ENCODE data around the gene AIRE. TPM values are rescaled to one million over a fixed set of nuclear protein-coding genes. Genes with fewer than 3 reads are reported as not detected.

The AIRE gene
- polyA plus RNA-seq, 1 donor: 14.3 TPM

DNA sequence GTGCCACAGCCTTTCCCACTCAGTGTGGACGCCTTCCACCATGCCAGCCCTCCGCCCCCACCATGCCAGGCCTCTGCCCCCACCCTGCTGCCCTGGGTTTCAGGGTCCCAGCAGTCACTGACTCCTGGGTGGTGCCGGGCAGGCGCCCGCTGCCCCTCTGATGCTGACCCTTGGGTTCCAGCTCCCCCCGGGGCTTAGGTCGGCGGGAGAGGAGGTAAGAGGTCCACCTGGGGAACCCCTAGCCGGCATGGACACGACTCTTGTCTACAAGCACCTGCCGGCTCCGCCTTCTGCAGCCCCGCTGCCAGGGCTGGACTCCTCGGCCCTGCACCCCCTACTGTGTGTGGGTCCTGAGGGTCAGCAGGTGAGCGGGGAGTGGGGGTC lies 7.1 kb downstream of the AIRE start:
- H3K27me3 ChIP-seq (ENCODE audit: control insufficient read depth, insufficient read depth, low read length): no peaks in the 10 kb centered on the region
- H3K27ac ChIP-seq (ENCODE audit: low read length): no peak overlapping the region
- no CpG with 5 or more reads among the region's 15 CpGs for WGBS (ENCODE audit: insufficient coverage, low lambda C conversion rate)
- DNase-seq: no peak
- H3K4me1 ChIP-seq (ENCODE audit: control insufficient read depth, insufficient read depth, low read length): peaks cover 3% of the 10 kb centered on the region
- H3K9me3 ChIP-seq (ENCODE audit: control insufficient read depth, low read depth, low read length): no peaks in the 10 kb centered on the region
- no peaks in the 10 kb centered on the region for H3K36me3 ChIP-seq (ENCODE audit: control insufficient read depth, insufficient read depth, low read length)
- H3K4me3 ChIP-seq (ENCODE audit: low read length): no peak overlapping the region

DNA sequence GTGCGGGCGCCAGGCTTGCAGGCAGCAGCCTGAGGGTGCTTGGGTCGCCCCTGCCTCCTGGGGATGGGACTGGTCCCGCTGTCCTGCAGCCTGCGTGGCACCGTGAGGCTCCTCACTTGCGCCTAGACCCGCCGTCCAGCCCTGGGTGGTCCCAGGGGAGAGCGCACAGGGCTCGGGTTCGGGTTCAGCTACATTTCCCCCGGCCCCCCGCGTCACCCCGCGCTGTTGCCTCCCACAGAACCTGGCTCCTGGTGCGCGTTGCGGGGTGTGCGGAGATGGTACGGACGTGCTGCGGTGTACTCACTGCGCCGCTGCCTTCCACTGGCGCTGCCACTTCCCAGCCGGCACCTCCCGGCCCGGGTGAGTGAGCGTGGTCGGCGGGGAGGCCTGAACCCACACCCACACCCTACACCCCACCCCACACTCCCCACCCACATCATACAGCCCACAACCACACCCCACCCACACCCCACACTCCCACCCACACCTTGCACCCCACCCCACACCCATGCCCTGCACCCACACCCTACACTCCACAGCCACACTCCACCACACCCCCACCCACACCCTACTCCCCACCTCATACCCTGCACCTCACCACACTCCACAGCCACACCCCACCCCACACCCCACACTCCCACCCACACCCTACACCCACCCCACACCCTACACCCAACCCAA lies 8.0 kb downstream of the AIRE start:
- Histone ChIP-seq H3K27me3 (ENCODE audit: control insufficient read depth, insufficient read depth, low read length) (no peaks in the 10 kb centered on the region), H3K36me3 (ENCODE audit: control insufficient read depth, insufficient read depth, low read length) (no peaks in the 10 kb centered on the region), H3K27ac (ENCODE audit: low read length) (no peak overlapping the region), H3K4me1 (ENCODE audit: control insufficient read depth, insufficient read depth, low read length) (peaks cover 3% of the 10 kb centered on the region), H3K9me3 (ENCODE audit: control insufficient read depth, low read depth, low read length) (no peaks in the 10 kb centered on the region), H3K4me3 (ENCODE audit: low read length) (no peak overlapping the region)
- no CpG with 5 or more reads among the region's 33 CpGs for WGBS (ENCODE audit: insufficient coverage, low lambda C conversion rate)
- no peak for DNase-seq

GRCh38 chr21:44294391-44295162 lies 8.9 kb downstream of the AIRE start:
- Histone ChIP-seq H3K27ac (ENCODE audit: low read length) (no peak overlapping the region), H3K4me3 (ENCODE audit: low read length) (no peak overlapping the region), H3K4me1 (ENCODE audit: control insufficient read depth, insufficient read depth, low read length) (peaks cover 6% of the 10 kb centered on the region), H3K27me3 (ENCODE audit: control insufficient read depth, insufficient read depth, low read length) (no peaks in the 10 kb centered on the region), H3K9me3 (ENCODE audit: control insufficient read depth, low read depth, low read length) (no peaks in the 10 kb centered on the region), H3K36me3 (ENCODE audit: control insufficient read depth, insufficient read depth, low read length) (no peaks in the 10 kb centered on the region)
- no CpG with 5 or more reads among the region's 26 CpGs for WGBS (ENCODE audit: insufficient coverage, low lambda C conversion rate)
- DNase-seq: no peak

GRCh38 chr21:44295163-44295573 lies 9.5 kb downstream of the AIRE start:
- WGBS (ENCODE audit: insufficient coverage, low lambda C conversion rate): no CpG with 5 or more reads among the region's 14 CpGs

GRCh38 chr21:44295646-44296045 lies 10.0 kb downstream of the AIRE start:
- Histone ChIP-seq H3K27me3 (ENCODE audit: control insufficient read depth, insufficient read depth, low read length) (no peaks in the 10 kb centered on the region), H3K36me3 (ENCODE audit: control insufficient read depth, insufficient read depth, low read length) (no peaks in the 10 kb centered on the region), H3K4me1 (ENCODE audit: control insufficient read depth, insufficient read depth, low read length) (peaks cover 6% of the 10 kb centered on the region), H3K4me3 (ENCODE audit: low read length) (no peak overlapping the region), H3K9me3 (ENCODE audit: control insufficient read depth, low read depth, low read length) (no peaks in the 10 kb centered on the region), H3K27ac (ENCODE audit: low read length) (no peak overlapping the region)
- no peak for DNase-seq
- WGBS (ENCODE audit: insufficient coverage, low lambda C conversion rate): no CpG with 5 or more reads among the region's 10 CpGs

More at GRCh38 chr21:44295163-44295573, 9.5 kb downstream of the AIRE start:
- Histone ChIP-seq H3K9me3 (ENCODE audit: control insufficient read depth, low read depth, low read length) (no peaks in the 10 kb centered on the region), H3K36me3 (ENCODE audit: control insufficient read depth, insufficient read depth, low read length) (no peaks in the 10 kb centered on the region), H3K4me1 (ENCODE audit: control insufficient read depth, insufficient read depth, low read length) (peaks cover 6% of the 10 kb centered on the region), H3K27ac (ENCODE audit: low read length) (no peak overlapping the region), H3K27me3 (ENCODE audit: control insufficient read depth, insufficient read depth, low read length) (no peaks in the 10 kb centered on the region), H3K4me3 (ENCODE audit: low read length) (no peak overlapping the region)
- no peak for DNase-seq

DNA sequence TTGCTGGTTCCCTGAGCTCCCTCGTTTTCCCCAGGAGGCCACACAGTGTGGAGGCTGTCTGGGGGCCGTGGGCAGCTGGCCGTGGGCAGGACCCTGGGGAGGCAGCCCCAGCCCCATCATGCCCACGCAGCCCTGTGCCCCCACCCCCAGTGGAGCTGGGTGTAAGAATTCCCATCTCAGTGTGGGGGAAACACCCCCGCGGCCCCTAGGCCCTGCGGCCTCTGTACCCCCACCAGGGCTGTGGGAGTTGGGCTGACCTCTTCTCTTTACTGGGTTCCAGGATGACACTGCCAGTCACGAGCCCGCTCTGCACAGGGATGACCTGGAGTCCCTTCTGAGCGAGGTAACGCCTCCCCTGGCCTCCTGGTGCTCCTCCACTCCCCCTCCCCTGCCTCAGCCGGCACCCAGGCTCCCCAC lies 10.4 kb downstream of the AIRE start:
- no peak for DNase-seq
- WGBS (ENCODE audit: insufficient coverage, low lambda C conversion rate): no CpG with 5 or more reads among the region's 12 CpGs
- Histone ChIP-seq H3K36me3 (ENCODE audit: control insufficient read depth, insufficient read depth, low read length) (no peaks in the 10 kb centered on the region), H3K9me3 (ENCODE audit: control insufficient read depth, low read depth, low read length) (no peaks in the 10 kb centered on the region), H3K27me3 (ENCODE audit: control insufficient read depth, insufficient read depth, low read length) (no peaks in the 10 kb centered on the region), H3K4me3 (ENCODE audit: low read length) (no peak overlapping the region), H3K4me1 (ENCODE audit: control insufficient read depth, insufficient read depth, low read length) (peaks cover 6% of the 10 kb centered on the region), H3K27ac (ENCODE audit: low read length) (no peak overlapping the region)

DNA sequence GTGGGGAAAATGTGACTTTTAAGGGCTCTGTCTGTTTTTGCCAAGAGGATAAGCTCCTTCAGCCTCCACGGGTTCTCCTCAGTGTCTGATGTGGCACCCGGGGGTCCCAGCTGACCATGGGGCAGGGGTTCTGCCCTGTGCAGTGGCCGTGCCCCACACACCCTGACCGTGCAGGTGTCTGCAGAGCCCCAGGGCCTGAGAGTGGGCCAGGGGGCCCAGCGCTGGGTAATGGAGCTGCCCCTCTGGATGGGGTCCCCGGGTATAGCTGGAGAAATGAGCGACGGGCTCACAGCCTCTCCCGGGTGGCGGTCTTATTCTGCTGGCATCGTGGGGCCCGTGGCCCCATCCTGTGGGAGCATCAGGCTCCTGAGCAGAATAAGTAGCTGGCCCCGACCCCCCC lies 11.2 kb downstream of the AIRE start:
- Histone ChIP-seq H3K27me3 (ENCODE audit: control insufficient read depth, insufficient read depth, low read length) (no peaks in the 10 kb centered on the region), H3K36me3 (ENCODE audit: control insufficient read depth, insufficient read depth, low read length) (no peaks in the 10 kb centered on the region), H3K9me3 (ENCODE audit: control insufficient read depth, low read depth, low read length) (no peaks in the 10 kb centered on the region), H3K27ac (ENCODE audit: low read length) (no peak overlapping the region), H3K4me1 (ENCODE audit: control insufficient read depth, insufficient read depth, low read length) (peaks cover 13% of the 10 kb centered on the region), H3K4me3 (ENCODE audit: low read length) (no peak overlapping the region)
- DNase-seq: no peak
- no CpG with 5 or more reads among the region's 13 CpGs for WGBS (ENCODE audit: insufficient coverage, low lambda C conversion rate)

- peak; percentile 84 to 85 for DNase-seq
- Histone ChIP-seq H3K4me3 (ENCODE audit: low read length) (no peak overlapping the region), H3K27ac (ENCODE audit: low read length) (peak overlapping the region; percentile 15), H3K9me3 (ENCODE audit: control insufficient read depth, low read depth, low read length) (no peaks in the 10 kb centered on the region), H3K36me3 (ENCODE audit: control insufficient read depth, insufficient read depth, low read length) (no peaks in the 10 kb centered on the region), H3K4me1 (ENCODE audit: control insufficient read depth, insufficient read depth, low read length) (peaks cover 21% of the 10 kb centered on the region), H3K27me3 (ENCODE audit: control insufficient read depth, insufficient read depth, low read length) (no peaks in the 10 kb centered on the region)
- no CpG with 5 or more reads among the region's 22 CpGs for WGBS (ENCODE audit: insufficient coverage, low lambda C conversion rate)
These were observed 12.0 kb downstream of the AIRE start for GRCh38 chr21:44297525-44298290.

- WGBS (ENCODE audit: insufficient coverage, low lambda C conversion rate): no CpG with 5 or more reads among the region's 2 CpGs
- Histone ChIP-seq H3K27ac (ENCODE audit: low read length) (no peak overlapping the region), H3K4me1 (ENCODE audit: control insufficient read depth, insufficient read depth, low read length) (peaks cover 24% of the 10 kb centered on the region), H3K4me3 (ENCODE audit: low read length) (no peak overlapping the region), H3K36me3 (ENCODE audit: control insufficient read depth, insufficient read depth, low read length) (no peaks in the 10 kb centered on the region), H3K9me3 (ENCODE audit: control insufficient read depth, low read depth, low read length) (no peaks in the 10 kb centered on the region), H3K27me3 (ENCODE audit: control insufficient read depth, insufficient read depth, low read length) (no peaks in the 10 kb centered on the region)
- no peak for DNase-seq
These were observed 12.6 kb downstream of the AIRE start for GRCh38 chr21:44298301-44298700.

DNA sequence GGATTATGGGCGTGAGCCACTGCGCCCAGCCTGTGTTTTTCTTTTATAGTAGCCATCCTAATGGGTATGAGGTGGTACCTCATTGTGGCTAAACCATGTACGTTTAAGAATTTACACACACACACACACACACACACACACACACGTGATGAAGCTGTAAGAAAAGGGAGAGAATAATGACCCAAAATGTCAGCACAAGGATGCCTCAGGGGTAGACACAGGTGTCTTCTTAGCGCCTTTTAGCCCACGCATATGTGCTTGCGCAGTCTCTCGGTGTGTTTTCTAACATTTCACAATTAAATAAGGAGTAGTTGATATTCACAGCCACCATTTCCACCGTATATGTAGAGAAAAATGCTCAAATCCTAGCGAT lies 13.4 kb downstream of the AIRE start:
- peak overlapping the region; percentile 49 for H3K4me3 ChIP-seq (ENCODE audit: low read length)
- H3K4me1 ChIP-seq (ENCODE audit: control insufficient read depth, insufficient read depth, low read length): peaks cover 32% of the 10 kb centered on the region
- WGBS (ENCODE audit: insufficient coverage, low lambda C conversion rate): no CpG with 5 or more reads among the region's 10 CpGs

More for the DNA sequence above, 13.4 kb downstream of the AIRE start:
- no peaks in the 10 kb centered on the region for H3K9me3 ChIP-seq (ENCODE audit: control insufficient read depth, low read depth, low read length)
- peak overlapping the region; percentile 98 for H3K27ac ChIP-seq (ENCODE audit: low read length)
- H3K27me3 ChIP-seq (ENCODE audit: control insufficient read depth, insufficient read depth, low read length): no peaks in the 10 kb centered on the region
- no peak for DNase-seq
- no peaks in the 10 kb centered on the region for H3K36me3 ChIP-seq (ENCODE audit: control insufficient read depth, insufficient read depth, low read length)

All from large intestine (tissue), 3 donors.